Fibroblast of skin of back (primary cell): ENCODE results near the gene SPDYC.
"Not testable (repeated sequence)": the region's sequence is repeated elsewhere in the genome, so short reads cannot be mapped to it uniquely, and the experiment has no call there.

ENCODE experiments used
- DNase-seq: peaks from one replicate; pipeline ENCODE4 v3.0.0-alpha.2; 2013

Gene SPDYC

DNA sequence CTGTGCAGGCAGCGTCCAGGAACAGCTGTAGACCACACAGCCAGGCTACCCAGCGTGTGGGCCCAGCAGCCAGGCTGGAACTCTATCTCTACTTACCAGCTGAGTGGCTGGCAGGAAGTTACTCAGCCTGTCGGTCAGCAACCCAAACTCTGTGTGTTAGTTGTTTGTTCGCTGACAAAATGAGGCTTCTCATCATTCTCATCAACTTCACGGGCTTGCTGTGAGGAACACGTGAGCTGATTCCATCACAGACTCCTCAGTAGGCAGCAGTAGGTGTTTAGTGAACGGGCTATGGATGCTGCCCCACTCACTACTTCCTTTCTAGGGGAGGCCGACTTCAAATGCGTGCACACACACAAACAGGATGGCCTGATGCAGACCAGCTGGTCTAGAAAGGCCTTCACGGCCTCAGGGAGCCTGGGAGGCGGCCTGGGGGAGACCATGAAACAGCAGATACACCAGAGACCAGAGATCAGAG, 830 bp upstream of the SPDYC start:
- DNase-seq = peak; percentile 50

GRCh38 chr11:65172600-65172999, 2.6 kb downstream of the SPDYC start:
- no peak for DNase-seq

DNA sequence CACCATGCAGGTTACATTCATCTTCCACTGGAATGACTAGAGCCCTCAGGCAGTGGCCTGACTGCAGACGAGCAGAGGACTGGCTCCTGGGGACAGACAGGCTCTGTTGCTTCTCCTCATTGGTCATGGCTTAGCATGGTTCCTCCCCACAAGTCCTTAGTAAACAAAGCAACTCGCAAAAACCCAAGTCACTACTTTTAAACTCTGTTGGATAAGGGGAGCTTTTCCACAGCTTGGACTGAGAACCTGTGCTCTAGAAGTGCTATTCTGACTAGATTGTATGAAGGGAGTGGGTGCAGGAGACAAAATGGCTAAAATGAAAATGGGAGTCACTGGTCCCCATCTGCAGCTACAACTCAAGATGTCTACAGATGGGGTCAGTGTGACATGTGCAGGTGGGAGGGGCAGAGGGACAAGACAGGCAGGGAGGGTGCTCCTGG, 4.6 kb downstream of the SPDYC start:
- not testable (repeated sequence) for DNase-seq

- DNase-seq = peak; percentile 65
Measured at GRCh38 chr11:65180877-65181568, 11.0 kb downstream of the SPDYC start.

DNA sequence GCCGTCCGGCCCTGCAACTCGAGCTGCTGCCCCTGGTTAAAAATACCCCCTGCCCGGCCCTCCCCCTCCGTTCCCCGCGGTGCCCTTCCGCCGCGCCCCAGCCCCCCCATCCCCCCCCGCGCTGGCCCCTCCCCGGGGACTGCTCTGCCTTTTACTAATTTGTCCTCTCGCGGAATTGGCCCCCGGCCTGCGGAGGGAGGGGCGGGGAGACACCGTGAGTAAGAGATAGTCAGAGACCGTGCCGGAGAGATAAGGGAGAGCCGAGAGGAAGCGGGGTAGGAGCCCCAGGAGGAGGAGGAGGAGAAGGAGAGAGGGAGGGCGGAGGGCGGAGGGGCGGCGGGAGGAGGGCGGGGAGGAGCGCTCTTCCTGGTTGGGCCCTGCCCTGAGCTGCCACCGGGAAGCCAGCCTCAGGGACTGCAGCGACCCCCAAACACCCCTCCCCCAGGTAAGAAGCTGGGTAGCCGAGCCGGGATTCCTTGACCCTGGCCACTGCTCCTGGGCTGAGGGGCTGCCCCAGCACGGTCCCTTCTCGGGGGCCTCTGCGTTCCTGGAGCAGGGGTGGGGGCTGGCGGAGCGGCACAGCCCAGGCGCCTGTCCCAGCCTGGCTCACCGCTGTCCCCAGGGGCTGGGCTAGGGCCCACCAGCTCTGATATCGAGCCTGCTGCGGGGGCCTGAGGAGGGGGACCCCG, 11.7 kb downstream of the SPDYC start, which contains the start of gene CAPN1:
CAPN1 (plus strand) TSS at position 360 of the 689 bp plus-strand sequence. CDS start 774 bp downstream, outside the sequence.
- DNase-seq = peak; percentile 95

GRCh38 chr11:65182258-65183170, 12.5 kb downstream of the SPDYC start:
- peak; percentile 9 for DNase-seq

- DNase-seq = no peak
Measured at GRCh38 chr11:65183201-65183891, 13.3 kb downstream of the SPDYC start.

DNA sequence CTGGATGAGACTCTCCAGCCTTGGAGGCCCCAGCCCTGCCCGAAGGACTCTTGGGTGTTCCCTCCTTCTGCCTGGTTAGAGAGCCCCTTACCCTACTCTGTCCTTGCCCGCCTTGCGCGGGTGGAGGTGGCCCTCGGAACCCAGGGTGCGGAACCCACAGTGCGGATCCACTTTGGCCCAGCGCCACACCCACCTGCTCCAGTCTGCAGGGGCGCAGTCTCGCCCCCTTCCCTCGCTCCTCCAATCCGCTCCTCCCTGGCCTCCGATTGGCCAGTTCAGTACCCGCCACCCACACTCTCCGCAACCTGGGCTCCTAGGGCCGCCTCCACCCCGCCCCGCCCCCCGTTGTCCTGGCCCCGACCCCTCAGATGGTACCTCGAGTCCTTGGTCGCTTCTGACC, 14.1 kb downstream of the SPDYC start:
- DNase-seq = no peak

- DNase-seq = no peak
Measured at GRCh38 chr11:65185171-65185570, 15.1 kb downstream of the SPDYC start.

- DNase-seq = no peak
Measured at GRCh38 chr11:65185869-65186341, 15.9 kb downstream of the SPDYC start.

DNA sequence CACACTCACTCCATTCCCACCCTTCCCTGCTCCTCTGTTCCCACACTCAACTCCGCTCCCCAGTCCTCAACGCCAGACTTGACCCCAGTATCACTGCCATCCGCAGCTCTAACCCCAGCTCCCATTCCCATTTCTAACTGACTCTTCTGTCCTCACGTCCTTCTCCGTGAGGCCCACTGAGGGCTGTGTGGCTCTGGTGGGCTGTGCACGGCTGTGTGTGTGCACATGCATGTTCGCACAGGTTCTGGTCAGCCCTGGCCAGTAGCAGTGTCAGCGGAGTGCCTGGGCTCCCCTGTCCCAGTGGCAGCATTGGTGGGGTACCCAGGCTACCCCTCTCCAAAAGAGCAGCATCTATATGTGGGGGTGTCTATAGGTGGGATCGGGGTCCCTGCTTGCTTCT, 16.7 kb downstream of the SPDYC start:
- no peak for DNase-seq

- DNase-seq = no peak
Measured at GRCh38 chr11:65187146-65187675, 17.2 kb downstream of the SPDYC start.

DNA sequence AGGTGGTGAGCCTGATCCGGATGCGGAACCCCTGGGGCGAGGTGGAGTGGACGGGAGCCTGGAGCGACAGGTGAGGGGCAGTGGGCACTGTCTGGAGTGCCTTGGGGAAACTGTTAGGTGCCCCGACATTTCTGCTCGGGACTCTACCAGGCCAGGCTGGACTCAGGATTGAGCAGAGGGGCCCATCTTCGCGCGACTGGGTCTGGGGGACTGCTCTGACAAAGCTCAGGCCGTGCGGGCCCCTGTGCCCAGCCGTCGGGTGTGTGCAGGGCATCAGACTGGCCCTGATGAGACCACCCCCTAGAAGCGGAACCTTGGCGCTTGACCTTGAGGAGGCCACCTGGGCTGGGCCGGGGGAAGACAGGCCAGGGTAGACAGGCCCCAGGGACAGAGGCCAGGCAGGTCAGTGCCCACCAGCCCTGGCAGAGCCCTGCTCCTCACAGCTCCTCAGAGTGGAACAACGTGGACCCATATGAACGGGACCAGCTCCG, 18.0 kb downstream of the SPDYC start:
- no peak for DNase-seq

- no peak for DNase-seq
Measured at GRCh38 chr11:65188486-65188885, 18.5 kb downstream of the SPDYC start.

DNA sequence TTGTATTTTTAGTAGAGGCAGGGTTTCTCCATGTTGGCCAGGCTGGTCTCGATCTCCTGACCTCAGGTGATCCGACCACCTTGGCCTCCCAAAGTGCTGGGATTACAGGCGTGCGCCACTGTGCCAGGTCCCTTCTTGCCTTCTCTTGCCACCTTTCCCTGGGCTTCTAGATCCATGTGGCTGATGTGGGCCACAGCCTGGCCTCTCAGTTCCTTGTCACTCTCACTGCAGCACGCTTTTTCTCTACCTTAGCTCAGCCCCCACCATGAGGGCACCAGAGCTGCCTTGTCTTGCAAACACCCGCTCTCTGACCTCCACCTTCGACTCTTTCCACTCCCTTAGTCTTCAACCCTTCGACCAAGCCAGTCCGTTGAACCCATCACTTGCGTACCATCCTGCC, 19.2 kb downstream of the SPDYC start:
- DNase-seq = no peak

- no peak for DNase-seq
Measured at GRCh38 chr11:65194564-65194963, 24.5 kb downstream of the SPDYC start.

- no peak for DNase-seq
Measured at GRCh38 chr11:65204143-65204542, 34.1 kb downstream of the SPDYC start.

DNA sequence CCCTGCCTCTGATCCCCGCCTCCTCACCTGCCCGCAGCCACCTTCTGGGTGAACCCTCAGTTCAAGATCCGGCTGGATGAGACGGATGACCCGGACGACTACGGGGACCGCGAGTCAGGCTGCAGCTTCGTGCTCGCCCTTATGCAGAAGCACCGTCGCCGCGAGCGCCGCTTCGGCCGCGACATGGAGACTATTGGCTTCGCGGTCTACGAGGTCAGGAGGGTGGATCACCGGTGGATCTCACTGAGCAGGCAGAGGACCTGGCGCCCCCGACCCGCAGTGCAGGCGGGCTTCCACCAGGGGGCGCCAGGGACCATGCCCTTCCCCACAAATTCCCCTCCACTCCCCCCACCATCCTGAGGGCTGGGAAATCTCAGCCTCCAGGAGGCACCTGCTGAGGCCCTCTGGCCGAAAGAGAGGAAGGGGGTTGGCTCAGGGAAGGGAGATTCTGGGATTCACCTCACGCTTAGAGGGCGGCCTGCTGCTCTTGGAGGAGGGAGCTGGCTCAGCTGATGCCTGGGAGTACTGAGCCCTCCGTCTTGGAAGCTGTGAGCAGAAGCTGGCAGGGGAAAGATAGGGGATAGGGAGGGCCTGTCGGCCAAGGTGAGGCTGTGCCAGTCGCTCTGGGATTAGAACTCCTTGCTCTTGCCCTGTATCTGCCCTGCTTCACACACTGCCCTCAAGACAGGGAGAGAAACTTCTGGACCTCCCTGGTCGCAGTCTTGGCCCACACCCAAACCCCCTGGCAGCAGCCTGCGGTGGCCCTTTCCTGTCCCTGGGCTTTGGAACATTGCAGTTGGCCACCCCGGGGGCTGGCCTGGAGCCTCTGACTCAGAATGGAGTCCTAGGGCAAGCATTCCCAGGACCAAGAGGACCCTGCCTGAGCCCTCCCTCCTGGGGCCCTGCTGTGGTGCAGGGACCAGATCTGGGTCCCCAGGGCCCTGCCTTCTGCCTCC, 34.9 kb downstream of the SPDYC start:
- DNase-seq = peak; percentile 32

GRCh38 chr11:65205602-65205967, 35.6 kb downstream of the SPDYC start:
- DNase-seq = no peak

GRCh38 chr11:65206441-65206841, 36.4 kb downstream of the SPDYC start:
- no peak for DNase-seq

DNA sequence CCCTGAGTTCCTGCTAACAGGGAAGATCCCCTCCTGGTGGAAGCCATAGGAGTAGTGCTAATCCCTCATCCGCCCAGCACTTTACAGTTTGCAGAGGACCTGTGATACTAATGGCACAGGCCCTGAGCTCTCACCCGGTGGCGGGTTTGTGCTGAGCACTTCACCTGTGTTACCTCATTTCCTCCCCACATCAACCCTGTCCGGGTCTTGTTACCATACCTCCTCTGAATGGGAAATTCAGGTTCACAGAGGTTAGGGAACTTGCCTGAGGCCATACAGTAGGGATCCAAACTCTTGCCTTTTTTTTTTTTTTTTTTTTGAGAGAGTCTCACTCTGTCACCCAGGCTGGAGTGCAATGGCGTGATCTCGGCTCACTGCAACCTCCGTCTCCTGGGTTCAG, 36.9 kb downstream of the SPDYC start:
- DNase-seq = no peak
